Stomach smooth muscle (tissue), 2 donors: ENCODE results near the gene TMPO.

Source experiments
- H3K27ac ChIP-seq: one replicate; pipeline ENCODE4 v1.7.0; 2013; ENCODE audit warnings: mild to moderate bottlenecking, low read length, inconsistent platforms
- H3K27me3 ChIP-seq, 2 donors: one replicate each; pipeline ENCODE4 v1.7.0; 2013; ENCODE audit warnings: low read length in 2 of 2; ENCODE audit not compliant: insufficient read depth in 2 of 2, control insufficient read depth in 1 of 2
- H3K36me3 ChIP-seq, 2 donors: one replicate each; pipeline ENCODE4 v1.7.0; 2013; ENCODE audit warnings: low read length in 2 of 2; ENCODE audit not compliant: control insufficient read depth in 2 of 2, insufficient read depth in 2 of 2
- H3K4me1 ChIP-seq: one replicate; pipeline ENCODE4 v1.7.0; 2013; ENCODE audit warnings: low read length; ENCODE audit not compliant: control insufficient read depth, insufficient read depth
- H3K4me3 ChIP-seq, 2 donors: one replicate each; pipeline ENCODE4 v1.7.0; 2013; ENCODE audit warnings: low read length in 2 of 2
- H3K9ac ChIP-seq, 2 donors: one replicate each; pipeline ENCODE4 v1.7.0; 2013; ENCODE audit warnings: low read length in 2 of 2, mild to moderate bottlenecking in 1 of 2
- H3K9me3 ChIP-seq, 2 donors: one replicate each; pipeline ENCODE4 v1.7.0; 2013; ENCODE audit warnings: low read length in 2 of 2; ENCODE audit not compliant: control insufficient read depth in 2 of 2
- donor health status: healthy.
- donor health status: Pancreatic carcinoma.

The TMPO gene

GRCh38 chr12:98515287-98516110 is at the start of gene TMPO:
TSS of gene TMPO (plus strand) at chr12:98515590. CDS start at chr12:98515868, 278 bp downstream.
- H3K4me3 ChIP-seq: peak within 1 kb of the TSS; percentile 87 to 98
- H3K27me3 ChIP-seq: no peaks in the 10 kb centered on the region
- H3K27ac ChIP-seq: peak within 1 kb of the TSS; percentile 96
- H3K36me3 ChIP-seq: no peaks in the 10 kb centered on the region
- H3K4me1 ChIP-seq: peaks cover 16% of the 10 kb centered on the region
- H3K9me3 ChIP-seq: no peaks in the 10 kb centered on the region
- peak within 1 kb of the TSS; percentile 95 to 99 for H3K9ac ChIP-seq

GRCh38 chr12:98465950-98466602 is 49.3 kb upstream of the TMPO start:
- no peak overlapping the region for H3K9ac ChIP-seq
- H3K9me3 ChIP-seq: no peaks in the 10 kb centered on the region
- H3K36me3 ChIP-seq: no peaks in the 10 kb centered on the region
- H3K27ac ChIP-seq: no peak overlapping the region
- no peaks in the 10 kb centered on the region for H3K27me3 ChIP-seq
- H3K4me3 ChIP-seq: no peak overlapping the region
- peaks cover 3% of the 10 kb centered on the region for H3K4me1 ChIP-seq

GRCh38 chr12:98466640-98467400 is 48.6 kb upstream of the TMPO start:
- H3K9me3 ChIP-seq: no peaks in the 10 kb centered on the region
- H3K9ac ChIP-seq: no peak overlapping the region
- no peaks in the 10 kb centered on the region for H3K27me3 ChIP-seq
- no peak overlapping the region for H3K27ac ChIP-seq
- H3K4me3 ChIP-seq: no peak overlapping the region
- peaks cover 3% of the 10 kb centered on the region for H3K4me1 ChIP-seq
- no peaks in the 10 kb centered on the region for H3K36me3 ChIP-seq

GRCh38 chr12:98469109-98469508 is 46.3 kb upstream of the TMPO start:
- H3K27ac ChIP-seq: no peak overlapping the region
- H3K4me3 ChIP-seq: no peak overlapping the region
- H3K36me3 ChIP-seq: no peaks in the 10 kb centered on the region
- no peak overlapping the region for H3K9ac ChIP-seq
- no peaks in the 10 kb centered on the region for H3K9me3 ChIP-seq
- peaks cover 3% of the 10 kb centered on the region for H3K4me1 ChIP-seq
- no peaks in the 10 kb centered on the region for H3K27me3 ChIP-seq

DNA sequence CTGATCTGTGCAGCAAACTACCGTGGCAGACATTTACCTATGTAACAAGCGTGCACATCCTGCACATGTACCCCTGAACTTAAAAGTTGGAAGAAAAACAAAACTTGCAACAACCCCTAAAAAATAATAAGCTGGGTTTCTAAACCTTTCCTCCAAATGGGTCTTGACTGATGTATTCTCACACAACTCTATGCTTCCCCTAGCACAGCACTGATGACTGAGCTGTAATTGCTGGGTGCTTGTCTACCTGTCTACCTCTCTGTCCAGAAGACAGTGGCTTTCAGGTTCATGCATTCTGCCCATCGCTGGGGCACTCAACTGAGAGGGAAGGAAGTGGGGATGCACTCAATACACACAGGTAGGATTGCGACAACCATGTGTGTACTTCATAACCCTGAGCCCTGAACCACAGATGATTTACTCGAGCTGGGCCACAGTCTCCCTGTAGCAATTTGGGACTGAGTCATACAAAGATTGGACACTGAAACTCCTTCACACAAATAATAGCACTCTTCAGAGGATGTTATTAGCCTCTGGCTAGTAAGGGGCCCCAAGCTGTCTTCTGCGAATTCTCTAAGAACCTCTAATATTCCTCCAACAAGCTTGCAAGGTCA is 44.8 kb upstream of the TMPO start:
- H3K27ac ChIP-seq: no peak overlapping the region

GRCh38 chr12:98471085-98471484 is 44.3 kb upstream of the TMPO start:
- H3K27ac ChIP-seq: no peak overlapping the region
- no peaks in the 10 kb centered on the region for H3K36me3 ChIP-seq
- H3K27me3 ChIP-seq: no peaks in the 10 kb centered on the region
- no peak overlapping the region for H3K9ac ChIP-seq
- H3K9me3 ChIP-seq: no peaks in the 10 kb centered on the region
- H3K4me3 ChIP-seq: no peak overlapping the region
- peaks cover 8% of the 10 kb centered on the region for H3K4me1 ChIP-seq

More for the DNA sequence above, 44.8 kb upstream of the TMPO start:
- Histone ChIP-seq H3K4me1 (peaks cover 9% of the 10 kb centered on the region), H3K36me3 (no peaks in the 10 kb centered on the region), H3K4me3 (no peak overlapping the region), H3K27me3 (no peaks in the 10 kb centered on the region), H3K9ac (no peak overlapping the region), H3K9me3 (no peaks in the 10 kb centered on the region)

DNA sequence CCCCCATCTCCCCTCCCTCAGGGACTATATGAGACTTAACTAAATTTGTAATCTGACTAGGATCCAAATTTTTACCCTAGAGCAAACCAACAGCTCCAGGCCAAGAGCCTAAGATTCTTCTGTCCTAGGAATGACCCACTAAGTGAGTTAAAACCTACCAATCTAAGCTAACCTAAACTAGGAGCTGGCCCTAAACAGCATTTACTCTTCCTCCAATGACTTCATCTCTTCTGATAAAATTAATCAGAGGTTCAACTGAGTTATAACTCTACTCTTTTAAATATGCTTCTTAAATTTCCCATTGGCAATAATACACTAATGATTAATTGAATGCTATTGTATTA is 39.9 kb upstream of the TMPO start:
- H3K36me3 ChIP-seq: no peaks in the 10 kb centered on the region
- H3K4me3 ChIP-seq: no peak overlapping the region
- H3K4me1 ChIP-seq: peaks cover 11% of the 10 kb centered on the region
- H3K9me3 ChIP-seq: no peaks in the 10 kb centered on the region
- H3K27ac ChIP-seq: peak overlapping the region; percentile 6
- H3K27me3 ChIP-seq: no peaks in the 10 kb centered on the region
- H3K9ac ChIP-seq: no peak overlapping the region

- no peak overlapping the region for H3K9ac ChIP-seq
- H3K27ac ChIP-seq: no peak overlapping the region
- no peaks in the 10 kb centered on the region for H3K27me3 ChIP-seq
- peaks cover 11% of the 10 kb centered on the region for H3K4me1 ChIP-seq
- no peaks in the 10 kb centered on the region for H3K9me3 ChIP-seq
- H3K36me3 ChIP-seq: no peaks in the 10 kb centered on the region
- H3K4me3 ChIP-seq: no peak overlapping the region
These were observed 36.8 kb upstream of the TMPO start for GRCh38 chr12:98478606-98479005.

DNA sequence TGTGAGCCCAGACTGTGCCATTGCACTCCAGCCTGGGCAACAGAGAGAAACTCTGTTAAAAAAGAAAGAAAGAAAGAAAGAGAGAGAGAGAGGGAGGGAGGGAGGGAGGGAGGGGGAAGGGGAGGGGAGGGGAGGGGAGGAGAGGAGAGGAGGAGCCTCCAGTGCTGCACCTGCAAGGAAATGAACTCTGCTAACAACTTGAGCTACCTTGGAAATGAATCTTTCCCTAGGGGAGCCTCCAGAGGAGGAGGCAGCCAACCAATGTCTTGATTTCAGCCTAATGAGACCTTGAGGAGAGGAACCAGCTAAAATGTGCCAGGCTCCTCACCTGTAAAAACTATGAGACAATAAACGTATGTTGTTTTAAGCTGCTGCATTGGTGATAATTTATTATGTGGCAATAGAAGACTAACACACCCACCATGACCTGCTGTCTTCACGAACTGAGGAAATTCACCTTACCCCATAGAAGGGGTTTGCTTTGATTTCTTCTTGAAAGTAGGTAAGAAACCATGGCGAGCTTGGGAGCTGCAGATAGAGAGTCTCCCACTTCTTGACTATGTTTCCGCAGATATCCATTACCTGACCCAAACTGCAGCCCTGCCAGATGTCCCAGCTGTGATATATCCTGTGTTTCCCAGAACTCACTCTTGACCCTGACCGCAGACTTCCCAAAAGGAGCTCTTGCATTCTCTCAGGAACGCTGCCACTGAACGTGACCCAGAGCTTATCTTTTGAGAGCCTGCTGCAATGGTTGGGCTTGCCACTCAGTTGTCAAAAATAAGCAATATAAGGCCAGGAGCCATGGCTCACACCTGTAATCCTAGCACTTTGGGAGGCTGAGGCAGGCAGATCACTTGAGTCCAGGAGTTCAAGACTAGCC is 31.5 kb upstream of the TMPO start:
- H3K9ac ChIP-seq: no peak overlapping the region
- no peaks in the 10 kb centered on the region for H3K36me3 ChIP-seq
- H3K27me3 ChIP-seq: no peaks in the 10 kb centered on the region
- no peak overlapping the region for H3K4me3 ChIP-seq
- H3K4me1 ChIP-seq: no peaks in the 10 kb centered on the region
- no peak overlapping the region for H3K27ac ChIP-seq
- no peaks in the 10 kb centered on the region for H3K9me3 ChIP-seq
